GM12878 (cell line): ENCODE data around the gene ADGRV1.

Source experiments
- CREB1 ChIP-seq: IDR thresholded peaks from 2 replicates; pipeline ENCODE4 v1.6.1; 2012; ENCODE audit warnings: low read depth, mild to moderate bottlenecking, inconsistent platforms
- CTCF ChIP-seq, 3 experiments: IDR thresholded peaks in 2 of 3; conservative IDR thresholded peaks in 1 of 3; 2 replicates each; pipeline ENCODE4 v1.5.1; 2011; ENCODE audit warnings: low read depth in 3 of 3, low read length in 3 of 3, mild to moderate bottlenecking in 3 of 3, control low read depth in 2 of 3, moderate library complexity in 2 of 3, inconsistent platforms in 1 of 3, mixed read lengths in 1 of 3; ENCODE audit not compliant: control insufficient read depth in 2 of 3, insufficient read depth in 1 of 3; ENCODE audit errors: extremely low read depth in 1 of 3
- EP300 ChIP-seq, 2 experiments: fragments of 150-350 bp in 1 of 2; IDR thresholded peaks; 2 replicates each; pipeline ENCODE4 v1.6.1; 2011 to 2012; ENCODE audit warnings: low read depth in 2 of 2, low read length in 2 of 2, borderline replicate concordance in 1 of 2, improper control_type of control experiment in 1 of 2, inconsistent platforms in 1 of 2; ENCODE audit not compliant: control insufficient read depth in 1 of 2
- JUND ChIP-seq: IDR thresholded peaks from 2 replicates; pipeline ENCODE4 v1.6.1; 2012; ENCODE audit warnings: low read depth, mild to moderate bottlenecking, low read length, improper control_type of control experiment, moderate library complexity
- SUZ12 ChIP-seq: fragments of 200-600 bp; sonication (generic); IDR thresholded peaks from one replicate; pipeline ENCODE4 v1.6.1; 2018; ENCODE audit warnings: antibody characterized with exemption, mild to moderate bottlenecking; ENCODE audit not compliant: unreplicated experiment
- TF ChIP-seq, protein P1 (sequence below): fragments of 150-350 bp; IDR thresholded peaks from 2 replicates; pipeline ENCODE4 v1.6.1; 2016; ENCODE audit warnings: low read depth, low read length

- TF ChIP-seq JUND (no peak), CTCF (IDR thresholded peaks at IDR 0.05 in 2 of 3, conservative IDR thresholded peaks at IDR 0.05 in 1 of 3; ENCODE audit: control insufficient read depth in 2 of 3, extremely low read depth in 1 of 3, insufficient read depth in 1 of 3, low read depth in 3 of 3, low read length in 3 of 3) (no peak), EP300 (IDR thresholded peaks at IDR 0.05; ENCODE audit: borderline replicate concordance in 1 of 2, control insufficient read depth in 1 of 2, low read depth in 2 of 2, low read length in 2 of 2) (no peak), CREB1 (no peak), SUZ12 (no peak)
- TF ChIP-seq, protein P1, sequence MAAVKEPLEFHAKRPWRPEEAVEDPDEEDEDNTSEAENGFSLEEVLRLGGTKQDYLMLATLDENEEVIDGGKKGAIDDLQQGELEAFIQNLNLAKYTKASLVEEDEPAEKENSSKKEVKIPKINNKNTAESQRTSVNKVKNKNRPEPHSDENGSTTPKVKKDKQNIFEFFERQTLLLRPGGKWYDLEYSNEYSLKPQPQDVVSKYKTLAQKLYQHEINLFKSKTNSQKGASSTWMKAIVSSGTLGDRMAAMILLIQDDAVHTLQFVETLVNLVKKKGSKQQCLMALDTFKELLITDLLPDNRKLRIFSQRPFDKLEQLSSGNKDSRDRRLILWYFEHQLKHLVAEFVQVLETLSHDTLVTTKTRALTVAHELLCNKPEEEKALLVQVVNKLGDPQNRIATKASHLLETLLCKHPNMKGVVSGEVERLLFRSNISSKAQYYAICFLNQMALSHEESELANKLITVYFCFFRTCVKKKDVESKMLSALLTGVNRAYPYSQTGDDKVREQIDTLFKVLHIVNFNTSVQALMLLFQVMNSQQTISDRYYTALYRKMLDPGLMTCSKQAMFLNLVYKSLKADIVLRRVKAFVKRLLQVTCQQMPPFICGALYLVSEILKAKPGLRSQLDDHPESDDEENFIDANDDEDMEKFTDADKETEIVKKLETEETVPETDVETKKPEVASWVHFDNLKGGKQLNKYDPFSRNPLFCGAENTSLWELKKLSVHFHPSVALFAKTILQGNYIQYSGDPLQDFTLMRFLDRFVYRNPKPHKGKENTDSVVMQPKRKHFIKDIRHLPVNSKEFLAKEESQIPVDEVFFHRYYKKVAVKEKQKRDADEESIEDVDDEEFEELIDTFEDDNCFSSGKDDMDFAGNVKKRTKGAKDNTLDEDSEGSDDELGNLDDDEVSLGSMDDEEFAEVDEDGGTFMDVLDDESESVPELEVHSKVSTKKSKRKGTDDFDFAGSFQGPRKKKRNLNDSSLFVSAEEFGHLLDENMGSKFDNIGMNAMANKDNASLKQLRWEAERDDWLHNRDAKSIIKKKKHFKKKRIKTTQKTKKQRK, result no peak
Observed at GRCh38 chr5:90985341-90985740, 426.7 kb downstream of the ADGRV1 start.
